HG02623 (cell line): ENCODE data around the gene PITPNC1.
"Not testable (repeated sequence)": the region's sequence is repeated elsewhere in the genome, so short reads cannot be mapped to it uniquely, and the experiment has no call there.

Experiments used
- ATAC-seq: cut with Tn5 transposase; IDR thresholded peaks from one replicate; pipeline ENCODE4 v1.9.1; 2021; ENCODE audit warnings: moderate library complexity; ENCODE audit not compliant: unreplicated experiment

PITPNC1 gene

GRCh38 chr17:67393809-67394397 is 16.8 kb downstream of the PITPNC1 start:
- no peak for ATAC-seq

- no peak for ATAC-seq
Observed at GRCh38 chr17:67399676-67400075, 22.6 kb downstream of the PITPNC1 start.

GRCh38 chr17:67400193-67400592 is 23.1 kb downstream of the PITPNC1 start:
- no peak for ATAC-seq

GRCh38 chr17:67401106-67401505 is 24.0 kb downstream of the PITPNC1 start:
- ATAC-seq = no peak

GRCh38 chr17:67401598-67402504 is 24.8 kb downstream of the PITPNC1 start:
- ATAC-seq = no peak

- no peak for ATAC-seq
Observed at GRCh38 chr17:67403065-67403464, 26.0 kb downstream of the PITPNC1 start.

- no peak for ATAC-seq
Observed at GRCh38 chr17:67403483-67403882, 26.4 kb downstream of the PITPNC1 start.

- not testable (repeated sequence) for ATAC-seq
Observed at GRCh38 chr17:67408455-67408830, 31.4 kb downstream of the PITPNC1 start.

- ATAC-seq = no peak
Observed at GRCh38 chr17:67411397-67411796, 34.3 kb downstream of the PITPNC1 start.

- ATAC-seq = no peak
Observed at GRCh38 chr17:67412032-67412431, 35.0 kb downstream of the PITPNC1 start.

- no peak for ATAC-seq
Observed at GRCh38 chr17:67412941-67413340, 35.9 kb downstream of the PITPNC1 start.

- ATAC-seq = no peak
Observed at GRCh38 chr17:67413388-67413787, 36.3 kb downstream of the PITPNC1 start.

- ATAC-seq = no peak
Observed at GRCh38 chr17:67414130-67414529, 37.0 kb downstream of the PITPNC1 start.

GRCh38 chr17:67414559-67414958 is 37.5 kb downstream of the PITPNC1 start:
- ATAC-seq = no peak

GRCh38 chr17:67415291-67415690 is 38.2 kb downstream of the PITPNC1 start:
- ATAC-seq = no peak

GRCh38 chr17:67417507-67417906 is 40.4 kb downstream of the PITPNC1 start:
- no peak for ATAC-seq

- ATAC-seq = no peak
Observed at GRCh38 chr17:67420994-67421393, 43.9 kb downstream of the PITPNC1 start.

GRCh38 chr17:67421869-67422273 is 44.8 kb downstream of the PITPNC1 start:
- no peak for ATAC-seq

- not testable (repeated sequence) for ATAC-seq
Observed at GRCh38 chr17:67422296-67422695, 45.2 kb downstream of the PITPNC1 start.

GRCh38 chr17:67422897-67423296 is 45.8 kb downstream of the PITPNC1 start:
- no peak for ATAC-seq

- no peak for ATAC-seq
Observed at GRCh38 chr17:67425571-67426160, 48.6 kb downstream of the PITPNC1 start.

GRCh38 chr17:67427424-67427823 is 50.3 kb downstream of the PITPNC1 start:
- no peak for ATAC-seq
